OCI-LY7 (cell line): ENCODE measurements around the gene TOMM20. TPM values are rescaled to one million over a fixed set of nuclear protein-coding genes. Genes with fewer than 3 reads are reported as not detected.

ENCODE experiments used
- BruUV-seq: library from RNA; stranded (reverse); fragments of 400-500 nt; replicated peaks from 2 replicates; lab custom pipeline; 2021; lab: Mats Ljungman, UMichigan
- CTCF ChIA-PET: fragments of 300-600 bp; sonication (Branson Sonifier 250); formaldehyde crosslinking; loops from one replicate; lab custom pipeline; 2022; ENCODE audit warnings: antibody characterized with exemption; ENCODE audit not compliant: unreplicated experiment; lab: Charles Lee
- POLR2A ChIA-PET: fragments of 300-600 bp; sonication (Branson Sonifier 250); formaldehyde crosslinking; loops from one replicate; lab custom pipeline; 2022; ENCODE audit warnings: antibody characterized with exemption; lab: Charles Lee
- DNase-seq: peaks from one replicate; pipeline ENCODE4 v3.0.0-alpha.2; 2015; ENCODE audit warnings: low spot score
- H2AFZ ChIP-seq: fragments of 200-600 bp; sonication (generic), shearing (Covaris generic); 2 replicates; pipeline ENCODE4 v1.6.1; 2014; ENCODE audit warnings: mild to moderate bottlenecking, antibody characterized with exemption, low read length, moderate library complexity
- H3K27ac ChIP-seq: fragments of 200-600 bp; sonication (generic); 2 replicates; pipeline ENCODE4 v1.5.1; 2014; ENCODE audit warnings: mixed run types, low read depth, mild to moderate bottlenecking, moderate library complexity, low read length, inconsistent platforms; ENCODE audit not compliant: poor library complexity, severe bottlenecking
- H3K36me3 ChIP-seq: fragments of 200-600 bp; sonication (generic); 2 replicates; pipeline ENCODE4 v1.6.1; 2014; ENCODE audit warnings: mild to moderate bottlenecking, antibody characterized with exemption, low read length, moderate library complexity, mixed read lengths; ENCODE audit not compliant: insufficient read depth
- H3K4me1 ChIP-seq: fragments of 200-600 bp; sonication (generic); 2 replicates; pipeline ENCODE4 v1.5.1; 2014; ENCODE audit warnings: mild to moderate bottlenecking, low read length; ENCODE audit not compliant: insufficient read depth, poor library complexity, severe bottlenecking
- H3K4me2 ChIP-seq: fragments of 200-600 bp; sonication (generic); 2 replicates; pipeline ENCODE4 v1.6.1; 2014; ENCODE audit warnings: mild to moderate bottlenecking, low read length
- H3K4me3 ChIP-seq: fragments of 200-600 bp; sonication (generic); 2 replicates; pipeline ENCODE4 v1.5.1; 2014; ENCODE audit warnings: mild to moderate bottlenecking, low read depth, low read length; ENCODE audit not compliant: poor library complexity, severe bottlenecking
- H3K79me2 ChIP-seq: fragments of 200-600 bp; sonication (generic); 2 replicates; pipeline ENCODE4 v1.6.1; 2016; ENCODE audit warnings: low read depth, mild to moderate bottlenecking, low read length, moderate library complexity, mixed read lengths; ENCODE audit not compliant: insufficient read depth
- H3K9me2 ChIP-seq: fragments of 200-600 bp; sonication (generic); 2 replicates; pipeline ENCODE4 v1.6.1; 2016; ENCODE audit warnings: mild to moderate bottlenecking, low read length, mixed read lengths; ENCODE audit not compliant: insufficient read depth
- H3K9me3 ChIP-seq: fragments of 200-600 bp; sonication (generic); 2 replicates; pipeline ENCODE4 v1.6.1; 2014; ENCODE audit warnings: mild to moderate bottlenecking, mixed run types, low read length, mixed read lengths
- H4K20me1 ChIP-seq: fragments of 200-600 bp; sonication (generic); 2 replicates; pipeline ENCODE4 v1.6.1; 2014; ENCODE audit warnings: mild to moderate bottlenecking, antibody characterized with exemption, low read length, moderate library complexity, mixed read lengths; ENCODE audit not compliant: insufficient read depth
- EZH2phosphoT487 ChIP-seq: fragments of 200-600 bp; sonication (generic); IDR thresholded peaks from 2 replicates; pipeline ENCODE4 v1.6.1; 2018; ENCODE audit warnings: low read depth, borderline replicate concordance, mild to moderate bottlenecking, mixed run types, antibody characterized with exemption, low read length, moderate library complexity, mixed read lengths
- intact Hi-C: fragments of 100-400 bp; cut with micrococcal nuclease; formaldehyde crosslinking; loops from one replicate; pipeline ENCODE4 v1.10.0; 2022; ENCODE audit not compliant: unreplicated experiment
- total RNA-seq, 2 experiments: library from RNA; depleted of rRNA in 1 of 2; stranded (reverse); fragments of >200 nt in 1 of 2; shearing (Covaris generic) in 1 of 2; gene quantifications; 2 replicates each; pipeline ENCODE4 v1.2.3, GENCODE V29; 2014 to 2022
- TF ChIP-seq, protein P1 (sequence below): fragments of 200-600 bp; sonication (generic); conservative IDR thresholded peaks from 2 replicates; pipeline ENCODE4 v1.5.1; 2014; ENCODE audit warnings: mild to moderate bottlenecking, antibody characterized with exemption, low read length, moderate library complexity, mixed read lengths

TOMM20 gene
- total RNA-seq, 2 experiments from 2014 or later = 76.7 to 133 TPM

DNA sequence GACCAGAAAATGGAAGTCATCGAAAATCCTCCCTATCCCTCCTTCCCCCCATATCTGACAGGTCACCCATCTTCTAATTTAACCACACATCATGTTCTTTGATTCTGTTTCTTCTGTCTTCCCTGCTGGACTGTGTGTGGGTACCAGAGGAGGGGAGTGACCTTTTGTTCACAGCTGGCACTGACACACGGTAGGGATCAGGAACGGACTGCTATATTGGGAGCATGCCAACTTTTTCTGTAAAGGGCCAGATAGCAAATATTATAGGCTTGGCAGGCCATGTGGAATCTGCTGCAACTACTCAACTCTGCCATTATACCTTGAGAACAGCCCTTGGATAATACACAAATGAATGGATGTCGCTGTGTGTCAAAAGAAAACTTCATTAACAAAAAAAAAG lies 7.5 kb upstream of the TOMM20 start:
- peaks cover 82% of the 10 kb centered on the region for H3K36me3 ChIP-seq

DNA sequence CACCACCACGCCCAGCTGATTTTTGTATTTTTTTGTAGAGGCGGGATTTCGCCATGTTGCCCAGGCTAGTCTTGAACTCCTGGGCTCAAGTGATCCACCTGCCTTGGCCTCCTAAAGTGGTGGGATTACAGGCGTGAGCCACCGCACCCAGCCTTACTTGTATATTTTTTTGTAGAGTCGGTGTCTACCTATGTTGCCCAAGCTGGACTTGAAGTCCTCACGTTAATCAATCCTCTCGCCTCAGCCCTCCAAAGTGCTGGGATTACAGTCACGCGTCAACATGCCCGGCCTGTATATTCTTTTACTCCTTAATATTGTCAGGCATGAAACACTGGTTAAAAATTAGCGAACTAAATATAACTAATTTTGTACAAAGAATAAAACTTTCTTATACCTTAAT lies 5.5 kb upstream of the TOMM20 start:
- DNase-seq = no peak

More for the DNA sequence above, 7.5 kb upstream of the TOMM20 start:
- no peaks in the 10 kb centered on the region for H4K20me1 ChIP-seq
- no peak for DNase-seq
- H3K4me1 ChIP-seq = no peaks in the 10 kb centered on the region
- H2AFZ ChIP-seq = no peak overlapping the region
- no peaks in the 10 kb centered on the region for H3K9me3 ChIP-seq
- TF ChIP-seq, protein P1, sequence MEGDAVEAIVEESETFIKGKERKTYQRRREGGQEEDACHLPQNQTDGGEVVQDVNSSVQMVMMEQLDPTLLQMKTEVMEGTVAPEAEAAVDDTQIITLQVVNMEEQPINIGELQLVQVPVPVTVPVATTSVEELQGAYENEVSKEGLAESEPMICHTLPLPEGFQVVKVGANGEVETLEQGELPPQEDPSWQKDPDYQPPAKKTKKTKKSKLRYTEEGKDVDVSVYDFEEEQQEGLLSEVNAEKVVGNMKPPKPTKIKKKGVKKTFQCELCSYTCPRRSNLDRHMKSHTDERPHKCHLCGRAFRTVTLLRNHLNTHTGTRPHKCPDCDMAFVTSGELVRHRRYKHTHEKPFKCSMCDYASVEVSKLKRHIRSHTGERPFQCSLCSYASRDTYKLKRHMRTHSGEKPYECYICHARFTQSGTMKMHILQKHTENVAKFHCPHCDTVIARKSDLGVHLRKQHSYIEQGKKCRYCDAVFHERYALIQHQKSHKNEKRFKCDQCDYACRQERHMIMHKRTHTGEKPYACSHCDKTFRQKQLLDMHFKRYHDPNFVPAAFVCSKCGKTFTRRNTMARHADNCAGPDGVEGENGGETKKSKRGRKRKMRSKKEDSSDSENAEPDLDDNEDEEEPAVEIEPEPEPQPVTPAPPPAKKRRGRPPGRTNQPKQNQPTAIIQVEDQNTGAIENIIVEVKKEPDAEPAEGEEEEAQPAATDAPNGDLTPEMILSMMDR = no peak
- TF ChIP-seq EZH2phosphoT487 = no peak
- H3K4me2 ChIP-seq = no peak overlapping the region
- no TSS peak for BruUV-seq
- H3K4me3 ChIP-seq = no peak overlapping the region
- no peaks in the 10 kb centered on the region for H3K79me2 ChIP-seq
- ChIA-PET CTCF (no interaction called here), POLR2A (no interaction called here)
- H3K9me2 ChIP-seq = no peaks in the 10 kb centered on the region
- intact Hi-C loops = no loop called here
- H3K27ac ChIP-seq = no peak overlapping the region

DNA sequence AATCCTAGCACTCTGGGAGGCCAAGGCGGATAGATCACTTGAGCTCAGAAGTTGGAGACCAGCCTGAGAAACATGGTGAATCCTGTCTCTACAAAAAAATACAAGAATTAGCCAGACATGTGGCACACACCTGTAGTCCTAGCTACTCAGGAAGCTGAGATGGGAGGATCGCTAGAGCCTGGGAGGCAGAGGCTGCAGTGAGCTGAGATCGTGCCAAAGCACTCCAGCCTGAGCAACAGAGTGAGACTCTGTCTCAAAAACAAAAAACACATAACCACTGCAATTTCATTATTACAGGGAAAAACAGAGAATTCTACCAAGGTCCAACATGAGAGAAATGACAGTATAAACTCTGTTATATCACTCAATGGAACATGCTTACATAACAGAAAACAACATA lies 4.4 kb upstream of the TOMM20 start:
- Histone ChIP-seq H2AFZ (no peak overlapping the region), H3K4me1 (peaks cover 5% of the 10 kb centered on the region), H3K79me2 (peaks cover 10% of the 10 kb centered on the region), H3K27ac (no peak overlapping the region), H3K36me3 (peaks cover 78% of the 10 kb centered on the region), H4K20me1 (no peaks in the 10 kb centered on the region), H3K9me2 (no peaks in the 10 kb centered on the region), H3K4me2 (no peak overlapping the region), H3K9me3 (no peaks in the 10 kb centered on the region), H3K4me3 (no peak overlapping the region)
- TF ChIP-seq, protein P1 = no peak
- no peak for TF ChIP-seq EZH2phosphoT487
- no TSS peak for BruUV-seq
- ChIA-PET CTCF (no interaction called here), POLR2A (interaction anchor here (0.5 kb wide), 1 partner anchor 47 kb away, joined by 3 read pairs; no protein-coding TSS in a partner anchor)
- no peak for DNase-seq
- intact Hi-C loops = no loop called here

More for the DNA sequence above, 5.5 kb upstream of the TOMM20 start:
- no peak overlapping the region for H3K4me3 ChIP-seq
- no TSS peak for BruUV-seq
- H3K36me3 ChIP-seq = peaks cover 84% of the 10 kb centered on the region
- peaks cover 2% of the 10 kb centered on the region for H3K4me1 ChIP-seq
- TF ChIP-seq, protein P1 = no peak
- TF ChIP-seq EZH2phosphoT487 = no peak
- H4K20me1 ChIP-seq = no peaks in the 10 kb centered on the region
- H3K9me2 ChIP-seq = no peaks in the 10 kb centered on the region
- intact Hi-C loops = no loop called here
- POLR2A ChIA-PET = no interaction called here
- peaks cover 1% of the 10 kb centered on the region; the same call in 1 of the 2 replicates for H3K79me2 ChIP-seq
- no peaks in the 10 kb centered on the region for H3K9me3 ChIP-seq
- H2AFZ ChIP-seq = no peak overlapping the region
- no peak overlapping the region for H3K4me2 ChIP-seq
- no peak overlapping the region for H3K27ac ChIP-seq
- CTCF ChIA-PET = no interaction called here
